HL-60 (cell line): ENCODE results near the gene GLT1D1.

Source experiments
- DNase-seq, 2 experiments: peaks; one replicate each; pipeline ENCODE4 v3.0.0-alpha.2; 2010 to 2020; ENCODE audit warnings: low read depth in 1 of 2, low spot score in 1 of 2
- H3K27ac ChIP-seq: fragments of 250-450 bp; sonication (Bioruptor Pico); replicated peaks from 2 replicates; pipeline ENCODE4 v1.5.1; 2020; ENCODE audit warnings: mild to moderate bottlenecking, moderate library complexity
- H3K27me3 ChIP-seq: fragments of 250-450 bp; sonication (Bioruptor Pico); 2 replicates; pipeline ENCODE4 v1.5.1; 2021; ENCODE audit warnings: mild to moderate bottlenecking, moderate library complexity; ENCODE audit not compliant: insufficient read depth, poor library complexity, severe bottlenecking
- H3K4me3 ChIP-seq: replicated peaks from 2 replicates; pipeline ENCODE4 v1.5.1; 2011; ENCODE audit warnings: mild to moderate bottlenecking, control low read depth, low read length; ENCODE audit not compliant: insufficient read depth
- GABPA ChIP-seq: IDR thresholded peaks from 2 replicates; pipeline ENCODE4 v1.6.1; 2012; ENCODE audit warnings: low read depth
- POLR2AphosphoS5 ChIP-seq: IDR thresholded peaks from 2 replicates; pipeline ENCODE4 v1.6.1; 2012; ENCODE audit warnings: low read depth
- SPI1 ChIP-seq: IDR thresholded peaks from 2 replicates; pipeline ENCODE4 v1.6.1; 2012; ENCODE audit warnings: low read depth, mild to moderate bottlenecking, borderline replicate concordance
- TF ChIP-seq, protein P1 (sequence below): IDR thresholded peaks from 2 replicates; pipeline ENCODE4 v1.6.1; 2012; ENCODE audit warnings: low read depth; ENCODE audit not compliant: insufficient replicate concordance
- TF ChIP-seq, protein P2 (sequence below): IDR thresholded peaks from one replicate; pipeline ENCODE4 v1.5.1; 2011; ENCODE audit warnings: low read length, control low read depth, inconsistent platforms; ENCODE audit not compliant: insufficient read depth

GLT1D1 gene

DNA sequence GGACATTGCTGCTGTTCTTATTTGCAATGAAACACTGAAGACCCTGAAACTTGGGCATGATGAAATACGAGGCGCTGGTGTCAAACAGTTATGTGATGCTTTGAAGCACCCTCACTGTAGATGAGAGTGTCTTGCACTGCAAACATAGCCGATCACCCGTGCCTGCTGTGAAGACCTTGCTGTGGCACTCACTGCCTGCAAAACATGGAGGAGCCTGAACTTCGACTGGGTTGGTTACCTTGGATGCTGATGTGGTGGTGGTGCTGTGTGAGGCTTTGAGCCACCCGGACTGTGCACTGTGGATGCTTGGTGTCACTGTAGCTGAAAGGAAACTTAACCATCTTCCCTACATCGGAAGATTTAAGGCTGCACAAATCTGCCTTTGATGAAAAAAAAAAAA is 162.9 kb downstream of the GLT1D1 start:
- H3K4me3 ChIP-seq: no peak overlapping the region
- no peak for TF ChIP-seq POLR2AphosphoS5
- TF ChIP-seq GABPA: no peak
- TF ChIP-seq, protein P1, sequence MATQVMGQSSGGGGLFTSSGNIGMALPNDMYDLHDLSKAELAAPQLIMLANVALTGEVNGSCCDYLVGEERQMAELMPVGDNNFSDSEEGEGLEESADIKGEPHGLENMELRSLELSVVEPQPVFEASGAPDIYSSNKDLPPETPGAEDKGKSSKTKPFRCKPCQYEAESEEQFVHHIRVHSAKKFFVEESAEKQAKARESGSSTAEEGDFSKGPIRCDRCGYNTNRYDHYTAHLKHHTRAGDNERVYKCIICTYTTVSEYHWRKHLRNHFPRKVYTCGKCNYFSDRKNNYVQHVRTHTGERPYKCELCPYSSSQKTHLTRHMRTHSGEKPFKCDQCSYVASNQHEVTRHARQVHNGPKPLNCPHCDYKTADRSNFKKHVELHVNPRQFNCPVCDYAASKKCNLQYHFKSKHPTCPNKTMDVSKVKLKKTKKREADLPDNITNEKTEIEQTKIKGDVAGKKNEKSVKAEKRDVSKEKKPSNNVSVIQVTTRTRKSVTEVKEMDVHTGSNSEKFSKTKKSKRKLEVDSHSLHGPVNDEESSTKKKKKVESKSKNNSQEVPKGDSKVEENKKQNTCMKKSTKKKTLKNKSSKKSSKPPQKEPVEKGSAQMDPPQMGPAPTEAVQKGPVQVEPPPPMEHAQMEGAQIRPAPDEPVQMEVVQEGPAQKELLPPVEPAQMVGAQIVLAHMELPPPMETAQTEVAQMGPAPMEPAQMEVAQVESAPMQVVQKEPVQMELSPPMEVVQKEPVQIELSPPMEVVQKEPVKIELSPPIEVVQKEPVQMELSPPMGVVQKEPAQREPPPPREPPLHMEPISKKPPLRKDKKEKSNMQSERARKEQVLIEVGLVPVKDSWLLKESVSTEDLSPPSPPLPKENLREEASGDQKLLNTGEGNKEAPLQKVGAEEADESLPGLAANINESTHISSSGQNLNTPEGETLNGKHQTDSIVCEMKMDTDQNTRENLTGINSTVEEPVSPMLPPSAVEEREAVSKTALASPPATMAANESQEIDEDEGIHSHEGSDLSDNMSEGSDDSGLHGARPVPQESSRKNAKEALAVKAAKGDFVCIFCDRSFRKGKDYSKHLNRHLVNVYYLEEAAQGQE: no peak
- TF ChIP-seq, protein P2, sequence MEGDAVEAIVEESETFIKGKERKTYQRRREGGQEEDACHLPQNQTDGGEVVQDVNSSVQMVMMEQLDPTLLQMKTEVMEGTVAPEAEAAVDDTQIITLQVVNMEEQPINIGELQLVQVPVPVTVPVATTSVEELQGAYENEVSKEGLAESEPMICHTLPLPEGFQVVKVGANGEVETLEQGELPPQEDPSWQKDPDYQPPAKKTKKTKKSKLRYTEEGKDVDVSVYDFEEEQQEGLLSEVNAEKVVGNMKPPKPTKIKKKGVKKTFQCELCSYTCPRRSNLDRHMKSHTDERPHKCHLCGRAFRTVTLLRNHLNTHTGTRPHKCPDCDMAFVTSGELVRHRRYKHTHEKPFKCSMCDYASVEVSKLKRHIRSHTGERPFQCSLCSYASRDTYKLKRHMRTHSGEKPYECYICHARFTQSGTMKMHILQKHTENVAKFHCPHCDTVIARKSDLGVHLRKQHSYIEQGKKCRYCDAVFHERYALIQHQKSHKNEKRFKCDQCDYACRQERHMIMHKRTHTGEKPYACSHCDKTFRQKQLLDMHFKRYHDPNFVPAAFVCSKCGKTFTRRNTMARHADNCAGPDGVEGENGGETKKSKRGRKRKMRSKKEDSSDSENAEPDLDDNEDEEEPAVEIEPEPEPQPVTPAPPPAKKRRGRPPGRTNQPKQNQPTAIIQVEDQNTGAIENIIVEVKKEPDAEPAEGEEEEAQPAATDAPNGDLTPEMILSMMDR: no peak
- TF ChIP-seq SPI1: no peak
- no peak for DNase-seq
- no peak overlapping the region for H3K27ac ChIP-seq
- no peaks in the 10 kb centered on the region for H3K27me3 ChIP-seq

DNA sequence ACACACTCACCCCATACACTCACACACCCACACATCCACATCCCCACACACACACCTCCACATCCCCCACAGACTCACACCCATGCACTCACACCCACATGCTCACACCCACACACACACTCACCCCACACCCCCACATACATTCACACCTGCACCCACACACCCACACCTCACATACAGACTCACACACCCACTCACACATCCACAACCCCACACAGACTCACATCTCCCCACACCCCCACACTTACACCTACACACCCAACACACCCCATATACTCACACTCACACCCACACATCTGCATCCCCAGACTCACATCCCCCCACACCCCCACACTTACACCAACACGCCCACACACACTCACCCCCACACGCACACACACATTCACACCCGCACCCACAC is 171.8 kb downstream of the GLT1D1 start:
- H3K27ac ChIP-seq: no peak overlapping the region
- no peak overlapping the region for H3K4me3 ChIP-seq
- H3K27me3 ChIP-seq: no peaks in the 10 kb centered on the region
- TF ChIP-seq, protein P2: no peak
- TF ChIP-seq SPI1 (no peak), POLR2AphosphoS5 (no peak), GABPA (no peak)
- TF ChIP-seq, protein P1: no peak
- no peak for DNase-seq

DNA sequence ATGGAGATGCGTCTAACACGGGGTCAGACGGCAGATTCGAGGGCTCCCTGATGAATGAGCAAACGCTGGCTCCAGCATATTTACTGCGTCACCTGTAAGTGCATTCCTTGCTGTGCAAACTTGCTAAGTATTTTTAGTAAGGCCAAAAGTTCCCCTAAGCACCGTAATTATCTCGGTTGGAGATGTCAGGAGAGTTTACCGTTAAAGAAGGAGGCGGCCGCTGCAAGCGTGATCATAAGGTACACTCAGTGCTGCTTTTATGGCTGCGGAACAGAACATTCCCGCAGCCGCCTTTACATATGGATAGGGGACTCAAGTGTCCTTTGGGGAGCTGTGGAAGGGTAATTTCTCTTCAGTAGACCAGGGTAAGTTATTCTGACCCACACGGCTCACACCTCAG is 175.6 kb downstream of the GLT1D1 start:
- H3K27ac ChIP-seq: no peak overlapping the region
- no peak for DNase-seq
- H3K27me3 ChIP-seq: no peaks in the 10 kb centered on the region
- TF ChIP-seq, protein P2: no peak
- no peak for TF ChIP-seq GABPA
- no peak for TF ChIP-seq POLR2AphosphoS5
- TF ChIP-seq SPI1: no peak
- TF ChIP-seq, protein P1: no peak
- H3K4me3 ChIP-seq: no peak overlapping the region
